Gastrocnemius medialis (tissue), 4 donors: ENCODE data around the gene CCDC184.

Experiments used
- CTCF ChIP-seq, 5 experiments: fragments of 450-650 bp in 3 of 5; fragments of 200-600 bp in 2 of 5; sonication (generic) in 2 of 5; IDR thresholded peaks in 4 of 5; conservative IDR thresholded peaks in 1 of 5; 1 replicate in 4 of 5; 2 replicates in 1 of 5; pipeline ENCODE4 v1.5.1; 2016 to 2019; ENCODE audit warnings: antibody characterized with exemption in 5 of 5, mild to moderate bottlenecking in 3 of 5, moderate library complexity in 3 of 5
- POLR2A ChIP-seq, 2 donors: fragments of 450-650 bp; IDR thresholded peaks; one replicate each; pipeline ENCODE4 v1.6.1; 2017; ENCODE audit warnings: antibody characterized with exemption in 2 of 2, mild to moderate bottlenecking in 2 of 2, moderate library complexity in 2 of 2

- TF ChIP-seq CTCF (IDR thresholded peaks at IDR 0.05 in 4 of 5, conservative IDR thresholded peaks at IDR 0.05 in 1 of 5): no peak
- TF ChIP-seq POLR2A (IDR thresholded peaks at IDR 0.05): peak; percentile 59 to 84
Observed at GRCh38 chr12:48151103-48151771, 32.2 kb upstream of the CCDC184 start.
